Uterus (tissue), 4 donors: Measurements from ENCODE around the gene TSPAN32. TPM values are rescaled to one million over a fixed set of nuclear protein-coding genes. Genes with fewer than 3 reads are reported as not detected.

ENCODE experiments used
- DNase-seq, 2 donors: peaks; one replicate each; pipeline ENCODE4 v3.0.0-alpha.2; 2019 to 2020
- H3K27ac ChIP-seq, 2 donors: fragments of 200-600 bp; sonication (generic); 1 replicate in 1 of 2; 2 replicates in 1 of 2; pipeline ENCODE4 v1.5.1; 2016 to 2018
- H3K27me3 ChIP-seq, 2 donors: fragments of 200-600 bp; sonication (generic); one replicate each; pipeline ENCODE4 v1.5.1; 2018 to 2019; ENCODE audit warnings: control low read depth in 1 of 2
- H3K36me3 ChIP-seq, 2 donors: fragments of 200-600 bp; sonication (generic); one replicate each; pipeline ENCODE4 v1.5.1; 2019; ENCODE audit warnings: control low read depth in 1 of 2
- H3K4me1 ChIP-seq, 2 donors: fragments of 200-600 bp; sonication (generic); one replicate each; pipeline ENCODE4 v1.5.1; 2018 to 2019; ENCODE audit warnings: control low read depth in 1 of 2
- H3K4me3 ChIP-seq, 2 donors: fragments of 200-600 bp; sonication (generic); 1 replicate in 1 of 2; 2 replicates in 1 of 2; pipeline ENCODE4 v1.5.1; 2018 to 2019; ENCODE audit warnings: mild to moderate bottlenecking in 1 of 2
- H3K9me3 ChIP-seq, 2 donors: fragments of 200-600 bp; sonication (generic); one replicate each; pipeline ENCODE4 v1.5.1; 2019; ENCODE audit warnings: control low read depth in 1 of 2
- POLR2A ChIP-seq, 2 donors: fragments of 450-650 bp; IDR thresholded peaks; one replicate each; pipeline ENCODE4 v1.6.1; 2016; ENCODE audit warnings: antibody characterized with exemption in 2 of 2, mild to moderate bottlenecking in 1 of 2, moderate library complexity in 1 of 2
- intact Hi-C: fragments of 100-400 bp; cut with DNase I; formaldehyde crosslinking; loops from one replicate; pipeline ENCODE4 v1.15.1; 2023; ENCODE audit warnings: low total_unique reads
- total RNA-seq, 4 donors: library from RNA; depleted of rRNA in 3 of 4; stranded (reverse); fragments of >200 nt in 3 of 4; gene quantifications; one replicate each; pipeline versions ENCODE4 v1.1.0 to v1.2.4, GENCODE V29; 2014 to 2023
- TF ChIP-seq, protein P1 (sequence below), 4 experiments: fragments of 200-600 bp in 2 of 4; fragments of 450-650 bp in 2 of 4; sonication (generic) in 2 of 4; IDR thresholded peaks; one replicate each; pipeline ENCODE4 v1.5.1; 2016 to 2019; ENCODE audit warnings: antibody characterized with exemption in 4 of 4, mild to moderate bottlenecking in 2 of 4, moderate library complexity in 1 of 4
- donor health status: DM: yes; HTN: yes; CAD: no.

The TSPAN32 gene
- total RNA-seq, 4 donors from 2014 or later, result 2.5 to 3.3 TPM; not detected in 2

DNA sequence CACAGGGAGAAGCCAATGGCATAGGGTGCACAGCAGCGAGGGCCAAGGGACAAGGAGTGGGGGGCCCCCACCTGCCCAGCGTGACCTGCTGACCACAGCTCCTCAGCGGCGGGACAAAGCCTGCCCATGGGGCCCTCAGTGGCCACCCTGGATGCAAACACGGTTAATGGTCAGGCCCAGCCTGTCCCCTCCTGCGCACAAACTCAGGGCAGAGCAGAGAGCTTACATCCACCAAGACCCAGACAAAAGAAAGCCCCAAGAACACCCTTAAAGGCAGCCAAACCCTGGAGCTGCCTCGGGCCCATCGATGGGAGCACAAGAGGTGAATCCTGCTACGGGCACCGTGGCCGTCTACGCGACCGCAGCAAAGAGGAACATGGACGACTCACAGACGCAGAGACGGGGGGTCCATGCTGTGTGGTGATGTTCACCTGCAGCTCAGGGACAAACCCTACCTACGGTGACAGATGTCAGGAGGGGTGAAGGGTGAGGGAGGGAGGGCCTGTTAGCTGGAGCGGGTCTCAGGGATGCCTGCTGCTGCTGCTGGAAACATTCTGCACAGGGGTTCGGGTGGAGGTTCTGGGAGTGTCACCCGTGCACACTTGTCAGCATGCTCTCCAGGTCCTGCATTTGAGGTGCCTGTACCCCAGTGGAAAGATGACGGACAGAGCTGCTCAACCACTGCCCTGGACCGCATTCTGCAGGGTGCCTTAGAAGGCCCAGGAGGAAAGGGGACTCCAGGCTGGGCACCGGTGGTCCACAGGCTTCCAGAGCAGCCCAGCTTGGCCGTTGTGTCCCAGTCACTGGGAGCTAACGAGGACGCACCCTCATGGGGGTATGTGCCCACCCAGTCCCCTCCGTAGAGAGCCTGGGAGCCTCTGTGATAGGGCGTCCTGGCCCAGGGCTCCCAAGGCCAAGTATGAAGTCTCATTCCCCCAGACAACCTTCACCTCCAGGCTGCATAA, 43.0 kb upstream of the TSPAN32 start:
- no peak for DNase-seq
- Histone ChIP-seq H3K4me3 (no peak overlapping the region), H3K4me1 (no peaks in the 10 kb centered on the region), H3K27me3 (no peaks in the 10 kb centered on the region), H3K36me3 (no peaks in the 10 kb centered on the region), H3K9me3 (no peaks in the 10 kb centered on the region), H3K27ac (no peak overlapping the region)
- TF ChIP-seq, protein P1, sequence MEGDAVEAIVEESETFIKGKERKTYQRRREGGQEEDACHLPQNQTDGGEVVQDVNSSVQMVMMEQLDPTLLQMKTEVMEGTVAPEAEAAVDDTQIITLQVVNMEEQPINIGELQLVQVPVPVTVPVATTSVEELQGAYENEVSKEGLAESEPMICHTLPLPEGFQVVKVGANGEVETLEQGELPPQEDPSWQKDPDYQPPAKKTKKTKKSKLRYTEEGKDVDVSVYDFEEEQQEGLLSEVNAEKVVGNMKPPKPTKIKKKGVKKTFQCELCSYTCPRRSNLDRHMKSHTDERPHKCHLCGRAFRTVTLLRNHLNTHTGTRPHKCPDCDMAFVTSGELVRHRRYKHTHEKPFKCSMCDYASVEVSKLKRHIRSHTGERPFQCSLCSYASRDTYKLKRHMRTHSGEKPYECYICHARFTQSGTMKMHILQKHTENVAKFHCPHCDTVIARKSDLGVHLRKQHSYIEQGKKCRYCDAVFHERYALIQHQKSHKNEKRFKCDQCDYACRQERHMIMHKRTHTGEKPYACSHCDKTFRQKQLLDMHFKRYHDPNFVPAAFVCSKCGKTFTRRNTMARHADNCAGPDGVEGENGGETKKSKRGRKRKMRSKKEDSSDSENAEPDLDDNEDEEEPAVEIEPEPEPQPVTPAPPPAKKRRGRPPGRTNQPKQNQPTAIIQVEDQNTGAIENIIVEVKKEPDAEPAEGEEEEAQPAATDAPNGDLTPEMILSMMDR (IDR thresholded peaks at IDR 0.05), result no peak
- no peak for TF ChIP-seq POLR2A (IDR thresholded peaks at IDR 0.05)
- intact Hi-C loops, result no loop called here

DNA sequence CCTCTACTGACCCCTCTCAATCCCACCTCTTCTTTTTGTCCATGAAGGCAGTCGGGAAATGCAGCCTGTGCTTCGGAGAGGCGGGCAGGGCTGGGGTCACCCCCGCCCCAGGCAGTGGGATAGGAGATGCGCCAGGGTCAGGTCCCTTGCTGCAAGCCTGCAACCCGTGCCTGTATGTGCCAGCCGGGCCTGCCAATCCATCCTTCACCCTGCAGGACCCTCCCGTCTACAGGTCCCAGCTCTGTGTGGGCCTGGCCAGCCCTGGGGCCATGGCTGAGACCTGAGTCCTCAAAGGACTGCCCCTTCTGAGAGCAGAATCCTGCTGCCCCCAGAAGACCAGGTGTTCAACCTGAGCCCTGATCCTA, 42.4 kb upstream of the TSPAN32 start:
- no peak overlapping the region for H3K4me3 ChIP-seq
- intact Hi-C loops, result no loop called here
- DNase-seq, result no peak
- no peaks in the 10 kb centered on the region for H3K9me3 ChIP-seq
- TF ChIP-seq POLR2A (IDR thresholded peaks at IDR 0.05), result no peak
- TF ChIP-seq, protein P1 (IDR thresholded peaks at IDR 0.05), result no peak
- no peak overlapping the region for H3K27ac ChIP-seq
- no peaks in the 10 kb centered on the region for H3K27me3 ChIP-seq
- H3K4me1 ChIP-seq, result no peaks in the 10 kb centered on the region
- H3K36me3 ChIP-seq, result no peaks in the 10 kb centered on the region

DNA sequence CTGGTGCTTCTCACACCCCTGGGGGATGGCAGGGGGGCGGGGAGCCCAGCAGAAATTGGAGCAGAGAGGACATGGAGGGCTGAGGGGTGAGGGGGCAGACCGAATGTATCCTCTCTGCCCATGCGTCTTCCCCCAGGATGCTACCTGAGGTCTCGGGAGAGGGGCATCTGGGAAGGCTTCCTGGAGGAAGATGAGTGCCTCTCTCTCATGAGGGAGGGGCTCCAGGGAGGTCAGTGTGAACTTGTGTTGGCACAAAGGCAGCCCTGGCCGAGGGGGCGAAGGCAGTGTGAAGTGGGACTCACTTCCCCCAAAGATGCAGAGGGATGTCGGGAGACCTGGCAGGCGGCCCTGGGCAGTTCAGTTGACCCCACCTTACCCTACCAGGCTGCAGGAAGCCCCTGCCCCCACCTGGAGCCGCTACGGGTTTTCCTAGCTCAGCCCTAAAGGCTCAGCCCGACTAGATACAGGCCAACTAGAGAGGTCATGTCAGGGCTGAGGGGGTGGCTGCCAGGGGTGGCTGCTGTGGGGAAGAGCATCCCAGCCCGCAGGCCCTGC, 41.8 kb upstream of the TSPAN32 start:
- DNase-seq, result no peak
- TF ChIP-seq, protein P1 (IDR thresholded peaks at IDR 0.05), result no peak
- no peak for TF ChIP-seq POLR2A (IDR thresholded peaks at IDR 0.05)
- no peaks in the 10 kb centered on the region for H3K4me1 ChIP-seq
- intact Hi-C loops, result no loop called here
- no peaks in the 10 kb centered on the region for H3K27me3 ChIP-seq
- H3K27ac ChIP-seq, result no peak overlapping the region
- H3K9me3 ChIP-seq, result no peaks in the 10 kb centered on the region
- H3K4me3 ChIP-seq, result no peak overlapping the region
- H3K36me3 ChIP-seq, result no peaks in the 10 kb centered on the region

DNA sequence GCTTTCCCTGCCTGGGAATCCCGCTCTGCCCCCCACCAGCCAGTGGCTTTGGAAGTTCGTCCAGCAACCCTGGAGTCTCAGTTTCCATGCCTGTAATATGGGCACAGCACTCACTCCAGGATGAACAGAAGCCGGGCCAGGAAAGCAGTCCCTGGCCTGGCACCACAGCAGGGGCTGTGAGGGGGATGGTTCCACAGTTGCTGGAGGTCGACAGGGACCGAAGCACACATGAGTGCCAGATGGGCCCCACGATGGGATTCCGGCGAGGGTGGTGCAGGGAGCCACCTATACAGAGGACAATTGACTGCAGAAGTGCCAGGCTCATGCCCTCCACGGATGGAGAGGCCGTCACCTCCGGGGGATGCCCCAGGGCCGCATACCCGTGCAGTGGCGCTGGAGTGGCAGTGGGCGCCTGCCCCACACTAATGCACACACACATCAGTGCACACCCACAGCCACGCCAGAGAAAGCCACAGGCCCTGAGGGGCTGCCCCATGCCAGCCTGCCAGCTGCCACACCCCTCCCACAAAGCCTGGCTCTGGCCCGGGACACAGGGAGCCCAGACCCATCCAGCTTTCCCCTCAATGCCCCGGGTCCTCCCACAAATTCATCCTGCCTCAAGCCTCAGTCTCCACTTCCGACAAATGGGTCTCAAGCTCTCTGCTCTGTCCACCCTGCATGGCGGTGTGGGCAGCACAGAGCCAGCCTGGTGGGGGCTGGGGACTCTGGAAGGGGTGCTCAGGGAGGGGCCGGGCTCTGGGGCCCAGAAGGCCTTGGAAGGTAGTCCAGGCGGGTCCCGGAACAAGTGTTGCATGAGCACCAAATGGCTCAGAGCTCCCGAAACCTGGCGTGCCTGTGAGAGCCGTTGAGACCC, 41.1 kb upstream of the TSPAN32 start:
- DNase-seq, result no peak
- no peaks in the 10 kb centered on the region for H3K9me3 ChIP-seq
- TF ChIP-seq, protein P1 (IDR thresholded peaks at IDR 0.05), result no peak
- no peak for TF ChIP-seq POLR2A (IDR thresholded peaks at IDR 0.05)
- H3K27me3 ChIP-seq, result no peaks in the 10 kb centered on the region
- no peaks in the 10 kb centered on the region for H3K36me3 ChIP-seq
- no peaks in the 10 kb centered on the region for H3K4me1 ChIP-seq
- no peak overlapping the region for H3K4me3 ChIP-seq
- intact Hi-C loops, result no loop called here
- H3K27ac ChIP-seq, result no peak overlapping the region
